OCI-M1 (cell line): Measurements from ENCODE around the gene NKAIN2.
"Not testable (repeated sequence)": the region's sequence is repeated elsewhere in the genome, so short reads cannot be mapped to it uniquely, and the experiment has no call there.

Source experiments
- DNase-seq: peaks from one replicate; lab custom pipeline; 2025; lab: John Stamatoyannopoulos, UW

Gene NKAIN2

GRCh38 chr6:123966618-123967017 lies 163.0 kb downstream of the NKAIN2 start:
- DNase-seq = no peak

- no peak for DNase-seq
These were observed 164.2 kb downstream of the NKAIN2 start for GRCh38 chr6:123967905-123968304.

- DNase-seq = no peak
These were observed 169.1 kb downstream of the NKAIN2 start for GRCh38 chr6:123972600-123973294.

- no peak for DNase-seq
These were observed 176.6 kb downstream of the NKAIN2 start for GRCh38 chr6:123980311-123980710.

GRCh38 chr6:123986938-123987337 lies 183.3 kb downstream of the NKAIN2 start:
- no peak for DNase-seq

GRCh38 chr6:123989918-123990317 lies 186.3 kb downstream of the NKAIN2 start:
- not testable (repeated sequence) for DNase-seq

GRCh38 chr6:123990376-123990775 lies 186.7 kb downstream of the NKAIN2 start:
- peak; percentile 32 for DNase-seq

GRCh38 chr6:123994168-123994567 lies 190.5 kb downstream of the NKAIN2 start:
- no peak for DNase-seq

- DNase-seq = no peak
These were observed 191.4 kb downstream of the NKAIN2 start for GRCh38 chr6:123994891-123995635.

GRCh38 chr6:123997223-123997622 lies 193.6 kb downstream of the NKAIN2 start:
- peak; percentile 63 for DNase-seq

GRCh38 chr6:124002377-124003081 lies 198.9 kb downstream of the NKAIN2 start:
- DNase-seq = no peak

GRCh38 chr6:124007266-124007665 lies 203.6 kb downstream of the NKAIN2 start:
- no peak for DNase-seq

GRCh38 chr6:124008000-124008987 lies 204.6 kb downstream of the NKAIN2 start:
- no peak for DNase-seq

GRCh38 chr6:124008988-124009765 lies 205.5 kb downstream of the NKAIN2 start:
- DNase-seq = no peak

GRCh38 chr6:124010574-124010973 lies 206.9 kb downstream of the NKAIN2 start:
- DNase-seq = no peak

GRCh38 chr6:124011180-124011579 lies 207.5 kb downstream of the NKAIN2 start:
- DNase-seq = no peak

- DNase-seq = not testable (repeated sequence)
These were observed 218.4 kb downstream of the NKAIN2 start for GRCh38 chr6:124022051-124022450.

- DNase-seq = no peak
These were observed 219.0 kb downstream of the NKAIN2 start for GRCh38 chr6:124022641-124023040.

GRCh38 chr6:124026694-124027093 lies 223.0 kb downstream of the NKAIN2 start:
- DNase-seq = peak; percentile 74

- DNase-seq = no peak
These were observed 223.7 kb downstream of the NKAIN2 start for GRCh38 chr6:124027392-124027791.

GRCh38 chr6:124028117-124028516 lies 224.5 kb downstream of the NKAIN2 start:
- DNase-seq = no peak
